Panc1 (cell line): ENCODE measurements around the gene CDK18. TPM values are rescaled to one million over a fixed set of nuclear protein-coding genes. Genes with fewer than 3 reads are reported as not detected.

Experiments
- ATAC-seq: fragments of 200-7000 bp; cut with Tn5 transposase; 2 replicates; pipeline ENCODE4 v1.9.1; 2020; ENCODE audit warnings: mild to moderate bottlenecking, moderate library complexity
- BruUV-seq: library from RNA; stranded (reverse); fragments of 400-500 nt; replicated peaks from 2 replicates; lab custom pipeline; 2021; lab: Mats Ljungman, UMichigan
- CTCF ChIA-PET: fragments of 300-600 bp; sonication (Branson Sonifier 250); formaldehyde crosslinking; loops from one replicate; lab custom pipeline; 2022; ENCODE audit warnings: antibody characterized with exemption; lab: Charles Lee
- POLR2A ChIA-PET: fragments of 300-600 bp; sonication (Branson Sonifier 250); formaldehyde crosslinking; loops from one replicate; lab custom pipeline; 2022; ENCODE audit warnings: antibody characterized with exemption; lab: Charles Lee
- DNase-seq: peaks from one replicate; pipeline ENCODE4 v3.0.0-alpha.2; 2010; ENCODE audit warnings: low read depth, low spot score
- H3K27ac ChIP-seq: 2 replicates; pipeline ENCODE4 v1.5.1; 2011; ENCODE audit warnings: mild to moderate bottlenecking, low read length, inconsistent platforms
- H3K27me3 ChIP-seq: fragments of 200-500 bp; sonication (Bioruptor generic); 2 replicates; pipeline ENCODE4 v1.6.0; 2014; ENCODE audit warnings: low read length, inconsistent platforms; ENCODE audit not compliant: control insufficient read depth, insufficient read depth
- H3K36me3 ChIP-seq: fragments of 200-500 bp; sonication (Bioruptor generic); 2 replicates; pipeline ENCODE4 v1.5.1; 2014; ENCODE audit warnings: inconsistent platforms, mild to moderate bottlenecking, low read length, moderate library complexity; ENCODE audit not compliant: control insufficient read depth, insufficient read depth
- H3K4me1 ChIP-seq: 2 replicates; pipeline ENCODE4 v1.5.1; 2011; ENCODE audit warnings: inconsistent platforms, mild to moderate bottlenecking, low read length, moderate library complexity; ENCODE audit not compliant: control insufficient read depth, insufficient read depth
- H3K4me3 ChIP-seq, 2 experiments: 2 replicates each; pipeline ENCODE4 v1.5.1; 2011 to 2012; ENCODE audit warnings: low read depth in 2 of 2, low read length in 2 of 2, mild to moderate bottlenecking in 2 of 2, inconsistent platforms in 1 of 2, moderate library complexity in 1 of 2
- H3K9me3 ChIP-seq: fragments of 200-500 bp; sonication (Bioruptor generic); 2 replicates; pipeline ENCODE4 v1.5.1; 2014; ENCODE audit warnings: low read depth, mild to moderate bottlenecking, inconsistent platforms, low read length, moderate library complexity; ENCODE audit not compliant: control insufficient read depth, insufficient read depth
- CTCF ChIP-seq: fragments of 450-650 bp; IDR thresholded peaks from 2 replicates; pipeline ENCODE4 v1.5.1; 2017; ENCODE audit warnings: mild to moderate bottlenecking
- POLR2AphosphoS5 ChIP-seq: IDR thresholded peaks from 2 replicates; pipeline ENCODE4 v1.6.1; 2012; ENCODE audit warnings: mild to moderate bottlenecking, low read depth, low read length, moderate library complexity
- REST ChIP-seq, 2 experiments: IDR thresholded peaks; 2 replicates each; pipeline ENCODE4 v1.6.1; 2011 to 2012; ENCODE audit warnings: low read depth in 2 of 2, control low read depth in 1 of 2, low read length in 1 of 2, mild to moderate bottlenecking in 1 of 2, moderate library complexity in 1 of 2; ENCODE audit not compliant: insufficient read depth in 1 of 2
- SIN3A ChIP-seq: IDR thresholded peaks from 2 replicates; pipeline ENCODE4 v1.6.1; 2012; ENCODE audit warnings: low read depth, mild to moderate bottlenecking, low read length, moderate library complexity, borderline replicate concordance; ENCODE audit not compliant: insufficient read depth
- TCF7L2 ChIP-seq: IDR thresholded peaks from 2 replicates; pipeline ENCODE4 v1.6.1; 2011; ENCODE audit warnings: mild to moderate bottlenecking, low read depth, low read length, inconsistent platforms
- in situ Hi-C: cut with HindIII; loops from 2 replicates; pipeline ENCODE4 v1.10.0; 2016; ENCODE audit warnings: low sequenced_read_pairs, low pct_unique_long_range_greater_than_20kb
- intact Hi-C: fragments of 100-400 bp; cut with micrococcal nuclease; formaldehyde crosslinking; loops from one replicate; pipeline ENCODE4 v1.10.0; 2022; ENCODE audit not compliant: unreplicated experiment
- total RNA-seq: library from RNA; stranded (reverse); gene quantifications from one replicate; pipeline ENCODE4 v1.2.1, GENCODE V29; 2021; ENCODE audit not compliant: unreplicated experiment

CDK18 gene
- total RNA-seq, 1 experiment from 2014 or later, result 7.0 TPM

DNA sequence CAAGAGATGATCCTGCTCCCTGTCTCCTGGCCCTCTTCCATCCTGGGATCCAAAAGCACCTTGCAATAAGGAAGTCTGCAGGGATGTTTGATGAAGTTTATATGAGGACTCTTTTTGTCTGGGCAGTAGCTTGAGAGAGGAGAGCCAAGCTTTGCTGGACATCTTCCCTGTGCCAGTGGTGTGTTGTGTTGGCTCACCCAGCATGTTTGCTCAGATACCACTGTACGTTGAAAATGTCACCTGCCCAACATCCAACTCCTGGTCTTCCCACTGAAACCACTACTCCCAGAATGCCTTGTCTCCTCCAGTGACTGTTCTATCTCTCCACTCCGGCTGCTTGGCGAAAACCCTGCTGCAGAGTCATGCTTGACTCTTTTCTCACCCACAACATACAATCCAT, 12.8 kb downstream of the CDK18 start:
- ChIA-PET POLR2A (no interaction called here), CTCF (no interaction called here)
- no peaks in the 10 kb centered on the region for H3K9me3 ChIP-seq
- intact Hi-C loops, result no loop called here
- in situ Hi-C loops, result no loop called here
- H3K27me3 ChIP-seq, result no peaks in the 10 kb centered on the region
- H3K4me1 ChIP-seq, result peaks cover 6% of the 10 kb centered on the region
- H3K27ac ChIP-seq, result no peak overlapping the region
- DNase-seq, result no peak
- no peaks in the 10 kb centered on the region for H3K36me3 ChIP-seq
- no peak for TF ChIP-seq TCF7L2
- TF ChIP-seq REST (IDR thresholded peaks at IDR 0.05; ENCODE audit: insufficient read depth in 1 of 2, low read depth in 2 of 2, low read length in 1 of 2), result no peak
- TF ChIP-seq SIN3A, result no peak
- TF ChIP-seq CTCF, result no peak
- no peak for TF ChIP-seq POLR2AphosphoS5
- no peak overlapping the region for H3K4me3 ChIP-seq
- no TSS peak for BruUV-seq
- no peak for ATAC-seq

DNA sequence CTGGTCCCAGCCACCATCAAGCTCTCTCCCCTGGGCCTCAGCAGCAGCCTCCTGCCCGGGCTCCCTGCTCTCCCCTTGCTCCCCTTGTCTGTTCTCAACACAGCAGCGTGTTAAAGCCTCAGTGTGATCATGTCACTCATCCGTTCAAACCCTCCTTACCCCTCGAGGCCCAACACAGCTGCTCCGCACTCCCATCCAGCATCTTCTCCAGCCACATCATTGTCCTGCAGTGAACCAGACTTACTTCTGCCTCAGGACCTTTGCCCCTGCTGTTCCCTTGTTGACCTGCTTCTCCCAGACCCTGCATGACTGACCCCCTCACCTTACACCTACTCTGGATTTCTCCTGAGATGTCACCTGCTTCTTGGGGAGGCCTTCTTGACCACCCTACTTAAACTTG, 13.3 kb downstream of the CDK18 start:
- peaks cover 6% of the 10 kb centered on the region for H3K4me1 ChIP-seq
- DNase-seq, result no peak
- CTCF ChIA-PET, result no interaction called here
- no peaks in the 10 kb centered on the region for H3K27me3 ChIP-seq
- intact Hi-C loops (no loop called here), in situ Hi-C loops (no loop called here)
- H3K27ac ChIP-seq, result no peak overlapping the region
- no peak overlapping the region for H3K4me3 ChIP-seq
- ATAC-seq, result no peak
- no TSS peak for BruUV-seq
- no peaks in the 10 kb centered on the region for H3K36me3 ChIP-seq
- TF ChIP-seq TCF7L2 (no peak), REST (IDR thresholded peaks at IDR 0.05; ENCODE audit: insufficient read depth in 1 of 2, low read depth in 2 of 2, low read length in 1 of 2) (no peak), POLR2AphosphoS5 (no peak), CTCF (no peak), SIN3A (no peak)
- POLR2A ChIA-PET, result no interaction called here
- no peaks in the 10 kb centered on the region for H3K9me3 ChIP-seq
